Upper lobe of right lung (tissue), 1 donor: ENCODE data around the gene GMCL1. TPM values are rescaled to one million over a fixed set of nuclear protein-coding genes. Genes with fewer than 3 reads are reported as not detected.
A peak's percentile ranks its signal among the peaks of the same experiment; 100 is the strongest.

Source experiments
- ATAC-seq: fragments of 200-7000 bp; cut with Tn5 transposase; one replicate; pipeline ENCODE4 v1.9.1; 2020; ENCODE audit warnings: mild to moderate bottlenecking, moderate library complexity
- DNase-seq: peaks from one replicate; pipeline ENCODE4 v3.0.0-alpha.2; 2020
- H3K27ac ChIP-seq: fragments of 200-600 bp; one replicate; pipeline ENCODE4 v1.8.0; 2022
- H3K27me3 ChIP-seq: fragments of 200-600 bp; one replicate; pipeline ENCODE4 v1.8.0; 2022; ENCODE audit warnings: mild to moderate bottlenecking
- H3K36me3 ChIP-seq: fragments of 200-600 bp; one replicate; pipeline ENCODE4 v1.8.0; 2022
- H3K4me1 ChIP-seq: fragments of 200-600 bp; one replicate; pipeline ENCODE4 v1.8.0; 2022
- H3K4me3 ChIP-seq: fragments of 200-600 bp; one replicate; pipeline ENCODE4 v1.8.0; 2022; ENCODE audit warnings: mild to moderate bottlenecking
- H3K9me3 ChIP-seq: fragments of 200-600 bp; one replicate; pipeline ENCODE4 v1.8.0; 2022
- CTCF ChIP-seq: fragments of 200-600 bp; IDR thresholded peaks from one replicate; pipeline ENCODE4 v1.8.0; 2022; ENCODE audit warnings: antibody characterized with exemption
- intact Hi-C: fragments of 100-400 bp; cut with DNase I; formaldehyde crosslinking; loops from one replicate; pipeline ENCODE4 v1.11.0; 2022
- total RNA-seq: library from RNA; stranded (reverse); fragmentation: NEBNext Ultra II Directional; extraction: Animal tissue kit (Norgen Biotek cat#: 25700); gene quantifications from one replicate; pipeline ENCODE4 v1.2.1, GENCODE V29; 2021
- donor health status: DM: no; HTN: yes; CAD: no; lungs with severe emphysema.

Gene GMCL1
- total RNA-seq, 1 donor from 2014 or later = 11.9 TPM

DNA sequence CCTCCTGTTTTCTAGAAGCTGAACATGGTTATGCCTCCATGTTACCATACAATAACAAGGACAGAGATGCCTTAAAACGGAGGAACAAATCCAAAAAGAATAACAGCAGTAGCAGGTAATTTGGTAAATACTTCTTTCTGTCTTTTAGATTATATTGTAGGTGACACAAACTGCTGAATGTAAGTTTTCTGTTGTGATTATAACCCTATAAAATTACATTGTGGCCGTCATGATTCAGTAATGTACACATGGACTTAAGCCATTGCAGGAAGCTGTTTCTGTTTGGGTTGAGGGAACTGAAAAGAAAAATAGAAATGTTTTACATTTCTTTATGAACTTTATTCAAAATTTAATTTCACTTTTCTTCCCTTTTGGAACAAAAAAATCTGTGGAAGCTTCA is 86.6 kb downstream of the GMCL1 start:
- no peak for DNase-seq
- peak overlapping the region; percentile 84 for H3K27ac ChIP-seq
- peaks cover 4% of the 10 kb centered on the region for H3K4me1 ChIP-seq
- H3K27me3 ChIP-seq = no peaks in the 10 kb centered on the region
- H3K4me3 ChIP-seq = peak overlapping the region; percentile 79
- ATAC-seq = no peak
- intact Hi-C loops = loop anchor here (10.0 kb wide), 1 partner anchor 389 kb away; the partner anchor contains the start of gene FAM136A
- peaks cover 17% of the 10 kb centered on the region for H3K36me3 ChIP-seq
- no peak for TF ChIP-seq CTCF
- H3K9me3 ChIP-seq = no peaks in the 10 kb centered on the region

DNA sequence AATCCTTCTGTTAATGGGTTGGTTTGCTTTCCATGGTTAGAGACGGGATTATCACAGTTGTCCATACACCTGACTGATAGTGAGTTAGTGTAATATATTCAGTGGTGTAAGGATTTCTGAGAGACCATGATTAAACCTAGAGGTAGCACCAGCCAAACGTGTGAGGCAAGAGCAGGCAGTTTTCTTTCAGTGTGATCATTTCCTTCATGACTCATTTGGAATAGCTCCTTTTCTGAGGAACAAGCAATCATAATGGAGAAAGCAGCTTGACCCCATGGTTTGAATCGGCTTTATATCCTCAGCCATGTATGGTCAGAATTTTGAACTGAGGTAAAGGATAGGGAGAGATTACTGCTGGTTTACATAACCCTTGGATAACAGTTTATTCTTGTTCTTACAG is 88.4 kb downstream of the GMCL1 start:
- intact Hi-C loops = loop anchor here (10.0 kb wide), 1 partner anchor 387 kb away; the partner anchor contains the start of gene FAM136A

GRCh38 chr2:69918401-69918800 is 88.9 kb downstream of the GMCL1 start:
- Histone ChIP-seq H3K9me3 (no peaks in the 10 kb centered on the region), H3K36me3 (peaks cover 37% of the 10 kb centered on the region), H3K4me3 (no peak overlapping the region), H3K27me3 (no peaks in the 10 kb centered on the region), H3K4me1 (peaks cover 4% of the 10 kb centered on the region), H3K27ac (peak overlapping the region; percentile 51)
- ATAC-seq (no peak), DNase-seq (no peak)
- no peak for TF ChIP-seq CTCF
- intact Hi-C loops = loop anchor here (10.0 kb wide), 1 partner anchor 386 kb away; the partner anchor contains the start of gene FAM136A

More for the DNA sequence above, 88.4 kb downstream of the GMCL1 start:
- H3K4me1 ChIP-seq = peaks cover 4% of the 10 kb centered on the region
- H3K27ac ChIP-seq = peak overlapping the region; percentile 51
- DNase-seq = no peak
- TF ChIP-seq CTCF = no peak
- H3K27me3 ChIP-seq = no peaks in the 10 kb centered on the region
- no peaks in the 10 kb centered on the region for H3K9me3 ChIP-seq
- H3K4me3 ChIP-seq = no peak overlapping the region
- peaks cover 31% of the 10 kb centered on the region for H3K36me3 ChIP-seq
- ATAC-seq = no peak

DNA sequence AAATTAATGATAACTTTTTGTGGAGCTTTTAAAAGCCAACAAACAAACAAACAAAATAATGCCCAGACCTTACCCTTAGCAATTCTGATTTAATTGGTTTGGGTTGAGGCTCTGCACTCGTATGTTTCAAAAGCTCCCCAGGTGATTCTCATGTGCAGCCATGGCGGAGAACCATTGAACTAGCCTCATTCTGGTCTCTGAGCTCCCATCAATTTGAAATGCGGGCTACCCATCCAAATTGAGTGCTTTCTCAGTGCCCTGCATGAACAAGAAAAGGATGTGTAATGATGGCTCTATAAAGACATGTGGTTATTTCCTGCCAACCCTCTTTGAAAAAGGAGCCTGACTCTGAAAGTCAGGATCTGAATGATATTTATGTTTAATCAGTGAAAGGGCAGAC is 93.7 kb downstream of the GMCL1 start:
- no peak for TF ChIP-seq CTCF
- Histone ChIP-seq H3K4me3 (no peak overlapping the region), H3K27ac (no peak overlapping the region), H3K36me3 (peaks cover 43% of the 10 kb centered on the region), H3K9me3 (no peaks in the 10 kb centered on the region), H3K4me1 (no peaks in the 10 kb centered on the region), H3K27me3 (no peaks in the 10 kb centered on the region)
- ATAC-seq (no peak), DNase-seq (no peak)
- intact Hi-C loops = loop anchor here (10.0 kb wide), 1 partner anchor 142 kb away; no protein-coding TSS in a partner anchor

- no peaks in the 10 kb centered on the region for H3K9me3 ChIP-seq
- H3K36me3 ChIP-seq = peaks cover 21% of the 10 kb centered on the region
- DNase-seq (no peak), ATAC-seq (peak; percentile 74)
- H3K4me3 ChIP-seq = no peak overlapping the region
- peaks cover 1% of the 10 kb centered on the region for H3K4me1 ChIP-seq
- H3K27me3 ChIP-seq = no peaks in the 10 kb centered on the region
- TF ChIP-seq CTCF = no peak
- H3K27ac ChIP-seq = no peak overlapping the region
- intact Hi-C loops = loop anchor here (10.0 kb wide), 1 partner anchor 138 kb away; no protein-coding TSS in a partner anchor
These were observed 97.5 kb downstream of the GMCL1 start for GRCh38 chr2:69926849-69927515.

Other genes with a start within 250 kb of the GMCL1 start
- 72.6 TPM for gene AAK1, start 185.9 kb upstream of the GMCL1 start, total RNA-seq
- 181 TPM for gene ANXA4, start 87.5 kb upstream of the GMCL1 start, total RNA-seq
- gene SNRNP27, start 64.3 kb downstream of the GMCL1 start, total RNA-seq = 41.0 TPM
- gene MXD1, start 85.4 kb downstream of the GMCL1 start, total RNA-seq = 21.3 TPM
- 2.1 TPM for gene ASPRV1, start 132.0 kb downstream of the GMCL1 start, total RNA-seq